ENCODE results near the gene BIN1.

- TF ChIP-seq CTCF (IDR thresholded peaks at IDR 0.05) (no peak), POLR2A (IDR thresholded peaks at IDR 0.05) (no peak)
Measured at GRCh38 chr2:127051116-127052056, 55.6 kb downstream of the BIN1 start.
